CD14-positive monocyte (primary cell): ENCODE measurements around the gene FALEC. TPM values are rescaled to one million over a fixed set of nuclear protein-coding genes. Genes with fewer than 3 reads are reported as not detected.

Source experiments
- DNase-seq, 3 donors: peaks; one replicate each; pipeline ENCODE4 v3.0.0-alpha.2; 2011 to 2022
- H2AFZ ChIP-seq: 2 replicates; pipeline ENCODE4 v1.6.0; 2012; ENCODE audit warnings: mild to moderate bottlenecking, low read depth, low read length, inconsistent platforms; ENCODE audit not compliant: insufficient read depth, poor library complexity, severe bottlenecking
- H3K27ac ChIP-seq, 2 donors: 1 replicate in 1 of 2; 2 replicates in 1 of 2; pipeline ENCODE4 v1.5.1; 2012 to 2013; ENCODE audit warnings: low read length in 2 of 2, control low read depth in 1 of 2, inconsistent platforms in 1 of 2, low read depth in 1 of 2, mild to moderate bottlenecking in 1 of 2
- H3K27me3 ChIP-seq, 2 donors: one replicate each; pipeline versions ENCODE4 v1.6.0 to v1.6.1; 2011 to 2013; ENCODE audit warnings: low read length in 2 of 2; ENCODE audit not compliant: control insufficient read depth in 2 of 2, insufficient read depth in 2 of 2
- H3K36me3 ChIP-seq, 2 donors: replicated peaks in 1 of 2; 1 replicate in 1 of 2; 2 replicates in 1 of 2; pipeline versions ENCODE4 v1.5.1 to v1.6.1; 2012 to 2013; ENCODE audit warnings: low read length in 2 of 2, control low read depth in 1 of 2, inconsistent platforms in 1 of 2, mild to moderate bottlenecking in 1 of 2; ENCODE audit not compliant: insufficient read depth in 2 of 2, control insufficient read depth in 1 of 2
- H3K4me1 ChIP-seq, 2 donors: 1 replicate in 1 of 2; 2 replicates in 1 of 2; pipeline versions ENCODE4 v1.5.1 to v1.6.1; 2012 to 2013; ENCODE audit warnings: low read length in 2 of 2, control low read depth in 1 of 2, inconsistent platforms in 1 of 2, mild to moderate bottlenecking in 1 of 2, moderate library complexity in 1 of 2; ENCODE audit not compliant: insufficient read depth in 2 of 2, control insufficient read depth in 1 of 2
- H3K4me2 ChIP-seq: replicated peaks from 2 replicates; pipeline ENCODE3; 2012; ENCODE audit warnings: low read length, moderate library complexity, mild to moderate bottlenecking; ENCODE audit not compliant: poor library complexity, severe bottlenecking; ENCODE audit errors: extremely low read depth
- H3K4me3 ChIP-seq, 3 experiments: fragments of 200-600 bp in 1 of 3; sonication (generic) in 1 of 3; replicated peaks in 1 of 3; 1 replicate in 2 of 3; 2 replicates in 1 of 3; pipeline ENCODE4 v1.5.1; 2011 to 2013; ENCODE audit warnings: low read length in 3 of 3, mild to moderate bottlenecking in 3 of 3, control low read depth in 2 of 3, low read depth in 2 of 3, inconsistent platforms in 1 of 3, moderate library complexity in 1 of 3
- H3K79me2 ChIP-seq: 2 replicates; pipeline ENCODE4 v1.6.0; 2012; ENCODE audit warnings: mild to moderate bottlenecking, control low read depth, inconsistent platforms, low read length, moderate library complexity; ENCODE audit not compliant: insufficient read depth
- H3K9ac ChIP-seq: 2 replicates; pipeline ENCODE4 v1.6.0; 2017; ENCODE audit warnings: low read length, mild to moderate bottlenecking; ENCODE audit not compliant: insufficient read depth, poor library complexity, severe bottlenecking
- H3K9me3 ChIP-seq, 2 donors: replicated peaks in 1 of 2; 1 replicate in 1 of 2; 2 replicates in 1 of 2; pipeline versions ENCODE4 v1.5.1 to v1.6.1; 2012 to 2013; ENCODE audit warnings: low read length in 2 of 2, control low read depth in 1 of 2; ENCODE audit not compliant: control insufficient read depth in 1 of 2, insufficient read depth in 1 of 2
- H4K20me1 ChIP-seq: 2 replicates; pipeline ENCODE4 v1.6.0; 2012; ENCODE audit warnings: mild to moderate bottlenecking, low read length, control low read depth, moderate library complexity; ENCODE audit not compliant: insufficient read depth
- H3K27ac Mint-ChIP-seq, 7 donors: one replicate each; pipeline ENCODE4 v1.8.0; 2020; ENCODE audit warnings: mild to moderate bottlenecking in 7 of 7, mixed read lengths in 7 of 7, moderate library complexity in 6 of 7, inconsistent platforms in 2 of 7
- H3K27me3 Mint-ChIP-seq, 3 donors: one replicate each; pipeline ENCODE4 v1.8.0; 2021 to 2022; ENCODE audit warnings: low read depth in 3 of 3, mild to moderate bottlenecking in 3 of 3, mixed read lengths in 3 of 3, moderate library complexity in 3 of 3, inconsistent platforms in 1 of 3
- H3K36me3 Mint-ChIP-seq, 2 donors: one replicate each; pipeline ENCODE4 v1.8.0; 2020; ENCODE audit warnings: mixed read lengths in 2 of 2, inconsistent platforms in 1 of 2, mild to moderate bottlenecking in 1 of 2
- H3K4me1 Mint-ChIP-seq: one replicate; pipeline ENCODE4 v1.8.0; 2020; ENCODE audit warnings: mild to moderate bottlenecking, mixed read lengths
- H3K4me3 Mint-ChIP-seq, 2 donors: one replicate each; pipeline ENCODE4 v1.8.0; 2020; ENCODE audit warnings: mild to moderate bottlenecking in 2 of 2, mixed read lengths in 2 of 2, moderate library complexity in 1 of 2
- H3K9me3 Mint-ChIP-seq, 7 donors: one replicate each; pipeline ENCODE4 v1.8.0; 2020 to 2022; ENCODE audit warnings: mixed read lengths in 7 of 7, mild to moderate bottlenecking in 6 of 7, moderate library complexity in 6 of 7, inconsistent platforms in 2 of 7
- WGBS: methylation state at CpG from one replicate; pipeline ENCODE4 v1.1.5; 2013; ENCODE audit warnings: missing lambda C conversion rate; ENCODE audit not compliant: insufficient coverage; 5-methylcytosine and 5-hydroxymethylcytosine counted together
- intact Hi-C, 2 donors: fragments of 100-400 bp; cut with micrococcal nuclease; formaldehyde crosslinking; loops; one replicate each; pipeline versions ENCODE4 v1.15.0 to v1.15.1; 2023
- polyA plus RNA-seq, 3 donors: library from polyadenylated mRNA; depleted of rRNA in 1 of 3; unstranded in 2 of 3; stranded (reverse) in 1 of 3; fragments of 300-500 nt in 2 of 3; fragments of >200 nt in 1 of 3; fragmentation: Illumina TruSeq in 2 of 3; gene quantifications; 1 replicate in 2 of 3; 2 replicates in 1 of 3; pipeline ENCODE4 v1.2.3, GENCODE V29; 2012 to 2021
- TF ChIP-seq, protein P1 (sequence below): fragments of 200-600 bp; IDR thresholded peaks from one replicate; pipeline ENCODE4 v1.8.0; 2022; ENCODE audit warnings: antibody characterized with exemption, mild to moderate bottlenecking

The FALEC gene
- polyA plus RNA-seq, 3 donors = not detected

DNA sequence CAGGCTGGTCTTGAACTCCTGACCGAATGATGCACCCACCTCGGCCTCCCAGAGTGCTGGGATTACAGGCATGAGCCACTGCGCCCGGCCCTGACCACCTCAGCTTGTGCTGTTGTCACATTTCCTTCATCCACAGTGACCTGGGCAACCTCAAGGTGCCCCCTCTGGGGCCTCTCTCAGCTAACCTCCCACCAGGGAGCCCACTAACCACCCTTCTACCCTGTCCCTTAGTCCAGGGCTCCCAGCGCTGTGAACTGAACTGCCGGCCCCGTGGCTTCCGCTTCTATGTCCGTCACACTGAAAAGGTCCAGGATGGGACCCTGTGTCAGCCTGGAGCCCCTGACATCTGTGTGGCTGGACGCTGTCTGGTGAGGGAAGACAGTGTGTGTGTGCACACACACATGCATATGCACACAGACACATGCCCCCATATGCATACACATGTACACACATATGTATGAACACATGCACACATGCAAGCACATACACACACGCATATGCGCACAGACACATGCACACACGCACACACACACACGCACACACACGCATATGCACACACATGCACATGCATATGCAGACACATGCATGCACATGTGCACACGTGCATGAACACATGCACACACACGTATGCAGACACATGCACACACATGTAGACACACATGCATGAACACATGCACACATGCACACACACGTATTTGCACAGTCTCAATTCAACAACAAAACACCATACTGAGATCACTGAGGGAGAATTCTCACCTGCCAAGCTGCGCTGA, 39.8 kb downstream of the FALEC start:
- Mint-ChIP-seq H3K4me3 (no peak overlapping the region), H3K36me3 (peaks cover 51 to 65% of the 10 kb centered on the region in 2 donors), H3K27me3 (peaks cover 0 to 5% (median 2%) of the 10 kb centered on the region in 3 donors), H3K27ac (peak overlapping the region in 2 of 7 donors; percentile 35 to 46), H3K4me1 (peaks cover 61% of the 10 kb centered on the region), H3K9me3 (peaks cover 0 to 2% (median 0%) of the 10 kb centered on the region in 7 donors)
- Histone ChIP-seq H4K20me1 (peaks cover 52% of the 10 kb centered on the region), H3K9me3 (no peaks in the 10 kb centered on the region), H3K27ac (no peak overlapping the region), H3K27me3 (no peaks in the 10 kb centered on the region), H2AFZ (no peak overlapping the region), H3K4me1 (peaks cover 62 to 65% of the 10 kb centered on the region in 2 donors), H3K4me2 (no peak overlapping the region), H3K79me2 (peaks cover 68% of the 10 kb centered on the region), H3K4me3 (no peak overlapping the region), H3K36me3 (peaks cover 44 to 64% of the 10 kb centered on the region in 2 donors), H3K9ac (no peak overlapping the region)
- WGBS = 82% methylated on average over 10 of the region's 19 CpGs
- intact Hi-C loops = loop anchor here in 1 of 2 donors (10.0 kb wide), 2 partner anchors 71 to 291 kb away; partner anchors contain the start of genes APH1A and TARS2
- TF ChIP-seq, protein P1, sequence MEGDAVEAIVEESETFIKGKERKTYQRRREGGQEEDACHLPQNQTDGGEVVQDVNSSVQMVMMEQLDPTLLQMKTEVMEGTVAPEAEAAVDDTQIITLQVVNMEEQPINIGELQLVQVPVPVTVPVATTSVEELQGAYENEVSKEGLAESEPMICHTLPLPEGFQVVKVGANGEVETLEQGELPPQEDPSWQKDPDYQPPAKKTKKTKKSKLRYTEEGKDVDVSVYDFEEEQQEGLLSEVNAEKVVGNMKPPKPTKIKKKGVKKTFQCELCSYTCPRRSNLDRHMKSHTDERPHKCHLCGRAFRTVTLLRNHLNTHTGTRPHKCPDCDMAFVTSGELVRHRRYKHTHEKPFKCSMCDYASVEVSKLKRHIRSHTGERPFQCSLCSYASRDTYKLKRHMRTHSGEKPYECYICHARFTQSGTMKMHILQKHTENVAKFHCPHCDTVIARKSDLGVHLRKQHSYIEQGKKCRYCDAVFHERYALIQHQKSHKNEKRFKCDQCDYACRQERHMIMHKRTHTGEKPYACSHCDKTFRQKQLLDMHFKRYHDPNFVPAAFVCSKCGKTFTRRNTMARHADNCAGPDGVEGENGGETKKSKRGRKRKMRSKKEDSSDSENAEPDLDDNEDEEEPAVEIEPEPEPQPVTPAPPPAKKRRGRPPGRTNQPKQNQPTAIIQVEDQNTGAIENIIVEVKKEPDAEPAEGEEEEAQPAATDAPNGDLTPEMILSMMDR = no peak
- DNase-seq = peak in 2 of 3 donors; percentile 18 to 37

DNA sequence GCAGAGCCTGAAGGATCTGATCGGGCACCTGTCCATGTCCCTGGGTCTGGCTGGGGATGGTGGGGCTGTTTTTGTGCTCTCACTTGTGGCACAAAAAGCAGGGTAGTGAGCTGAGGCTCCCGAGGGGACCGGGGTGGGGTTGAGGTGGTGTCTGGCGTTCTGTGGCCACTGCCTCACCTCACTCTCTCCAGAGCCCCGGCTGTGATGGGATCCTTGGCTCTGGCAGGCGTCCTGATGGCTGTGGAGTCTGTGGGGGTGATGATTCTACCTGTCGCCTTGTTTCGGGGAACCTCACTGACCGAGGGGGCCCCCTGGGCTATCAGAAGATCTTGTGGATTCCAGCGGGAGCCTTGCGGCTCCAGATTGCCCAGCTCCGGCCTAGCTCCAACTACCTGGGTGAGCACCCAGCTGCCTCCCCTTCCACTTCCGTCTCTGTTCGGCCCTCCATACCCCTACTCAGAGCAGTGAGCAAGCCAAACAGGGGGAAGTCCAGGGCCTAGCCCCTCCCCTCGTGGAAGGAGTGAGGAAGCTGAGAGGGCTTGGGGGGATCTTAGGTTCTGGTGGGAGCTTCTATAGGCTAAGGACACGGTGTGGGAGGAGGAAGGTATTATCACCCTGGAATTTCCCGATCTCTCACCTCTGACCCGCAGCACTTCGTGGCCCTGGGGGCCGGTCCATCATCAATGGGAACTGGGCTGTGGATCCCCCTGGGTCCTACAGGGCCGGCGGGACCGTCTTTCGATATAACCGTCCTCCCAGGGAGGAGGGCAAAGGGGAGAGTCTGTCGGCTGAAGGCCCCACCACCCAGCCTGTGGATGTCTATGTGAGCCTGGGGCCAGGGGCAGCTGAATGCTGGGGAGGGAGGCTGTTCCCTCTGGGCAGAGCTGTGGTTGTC, 40.7 kb downstream of the FALEC start:
- peak overlapping the region in 3 of 7 donors; percentile 42 to 68 (median 44) for H3K27ac Mint-ChIP-seq
- TF ChIP-seq, protein P1 = no peak
- peaks cover 61% of the 10 kb centered on the region for H3K4me1 Mint-ChIP-seq
- Histone ChIP-seq H2AFZ (no peak overlapping the region), H3K4me1 (peaks cover 62 to 64% of the 10 kb centered on the region in 2 donors), H3K9me3 (no peaks in the 10 kb centered on the region), H3K4me2 (no peak overlapping the region), H3K9ac (no peak overlapping the region), H3K36me3 (peaks cover 44 to 66% of the 10 kb centered on the region in 2 donors), H3K4me3 (no peak overlapping the region), H3K27me3 (no peaks in the 10 kb centered on the region), H3K27ac (no peak overlapping the region), H3K79me2 (peaks cover 65% of the 10 kb centered on the region), H4K20me1 (peaks cover 61% of the 10 kb centered on the region)
- peaks cover 0 to 2% (median 0%) of the 10 kb centered on the region in 7 donors for H3K9me3 Mint-ChIP-seq
- 92% methylated on average over 14 of the region's 26 CpGs for WGBS
- intact Hi-C loops = loop anchor here in 1 of 2 donors (10.0 kb wide), 2 partner anchors 71 to 291 kb away; partner anchors contain the start of genes APH1A and TARS2
- peak in 1 of 3 donors; percentile 20 for DNase-seq
- H3K27me3 Mint-ChIP-seq = peaks cover 0 to 5% (median 2%) of the 10 kb centered on the region in 3 donors
- no peak overlapping the region for H3K4me3 Mint-ChIP-seq
- peaks cover 51 to 69% of the 10 kb centered on the region in 2 donors for H3K36me3 Mint-ChIP-seq
